Measurements from ENCODE around the gene ITPRIPL2.

- TF ChIP-seq ARID4B (CRISPR knock-in tag; IDR thresholded peaks at IDR 0.05; ENCODE audit: borderline replicate concordance) (no peak), NFYB (CRISPR knock-in tag; conservative IDR thresholded peaks at IDR 0.05; ENCODE audit: low read depth) (no peak), GABPB1 (CRISPR knock-in tag; IDR thresholded peaks at IDR 0.05) (no peak), USF1 (CRISPR knock-in tag; IDR thresholded peaks at IDR 0.05) (no peak), E2F4 (CRISPR knock-in tag; IDR thresholded peaks at IDR 0.05; ENCODE audit: borderline replicate concordance, low read depth) (no peak), ATF3 (CRISPR knock-in tag; conservative IDR thresholded peaks at IDR 0.05) (no peak), ZNF121 (CRISPR knock-in tag; IDR thresholded peaks at IDR 0.05) (no peak), SP1 (CRISPR knock-in tag; conservative IDR thresholded peaks at IDR 0.05) (no peak), KAT7 (CRISPR knock-in tag; IDR thresholded peaks at IDR 0.05; ENCODE audit: borderline replicate concordance) (no peak), ZNF317 (CRISPR knock-in tag; IDR thresholded peaks at IDR 0.05; ENCODE audit: borderline replicate concordance, low read depth) (no peak)
- TF ChIP-seq, protein P1, sequence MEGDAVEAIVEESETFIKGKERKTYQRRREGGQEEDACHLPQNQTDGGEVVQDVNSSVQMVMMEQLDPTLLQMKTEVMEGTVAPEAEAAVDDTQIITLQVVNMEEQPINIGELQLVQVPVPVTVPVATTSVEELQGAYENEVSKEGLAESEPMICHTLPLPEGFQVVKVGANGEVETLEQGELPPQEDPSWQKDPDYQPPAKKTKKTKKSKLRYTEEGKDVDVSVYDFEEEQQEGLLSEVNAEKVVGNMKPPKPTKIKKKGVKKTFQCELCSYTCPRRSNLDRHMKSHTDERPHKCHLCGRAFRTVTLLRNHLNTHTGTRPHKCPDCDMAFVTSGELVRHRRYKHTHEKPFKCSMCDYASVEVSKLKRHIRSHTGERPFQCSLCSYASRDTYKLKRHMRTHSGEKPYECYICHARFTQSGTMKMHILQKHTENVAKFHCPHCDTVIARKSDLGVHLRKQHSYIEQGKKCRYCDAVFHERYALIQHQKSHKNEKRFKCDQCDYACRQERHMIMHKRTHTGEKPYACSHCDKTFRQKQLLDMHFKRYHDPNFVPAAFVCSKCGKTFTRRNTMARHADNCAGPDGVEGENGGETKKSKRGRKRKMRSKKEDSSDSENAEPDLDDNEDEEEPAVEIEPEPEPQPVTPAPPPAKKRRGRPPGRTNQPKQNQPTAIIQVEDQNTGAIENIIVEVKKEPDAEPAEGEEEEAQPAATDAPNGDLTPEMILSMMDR (IDR thresholded peaks at IDR 0.05): no peak
- TF ChIP-seq, protein P2, sequence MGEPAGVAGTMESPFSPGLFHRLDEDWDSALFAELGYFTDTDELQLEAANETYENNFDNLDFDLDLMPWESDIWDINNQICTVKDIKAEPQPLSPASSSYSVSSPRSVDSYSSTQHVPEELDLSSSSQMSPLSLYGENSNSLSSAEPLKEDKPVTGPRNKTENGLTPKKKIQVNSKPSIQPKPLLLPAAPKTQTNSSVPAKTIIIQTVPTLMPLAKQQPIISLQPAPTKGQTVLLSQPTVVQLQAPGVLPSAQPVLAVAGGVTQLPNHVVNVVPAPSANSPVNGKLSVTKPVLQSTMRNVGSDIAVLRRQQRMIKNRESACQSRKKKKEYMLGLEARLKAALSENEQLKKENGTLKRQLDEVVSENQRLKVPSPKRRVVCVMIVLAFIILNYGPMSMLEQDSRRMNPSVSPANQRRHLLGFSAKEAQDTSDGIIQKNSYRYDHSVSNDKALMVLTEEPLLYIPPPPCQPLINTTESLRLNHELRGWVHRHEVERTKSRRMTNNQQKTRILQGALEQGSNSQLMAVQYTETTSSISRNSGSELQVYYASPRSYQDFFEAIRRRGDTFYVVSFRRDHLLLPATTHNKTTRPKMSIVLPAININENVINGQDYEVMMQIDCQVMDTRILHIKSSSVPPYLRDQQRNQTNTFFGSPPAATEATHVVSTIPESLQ (CRISPR knock-in tag; IDR thresholded peaks at IDR 0.05): no peak
These were observed 55.4 kb downstream of the ITPRIPL2 start for GRCh38 chr16:19169082-19169639.

All from WTC11 (cell line).